ENCODE measurements around the gene CDK5RAP1.
"Not testable (repeated sequence)": the region's sequence is repeated elsewhere in the genome, so short reads cannot be mapped to it uniquely, and the experiment has no call there.

Gene CDK5RAP1

GRCh38 chr20:33419140-33419974 is 18.0 kb upstream of the CDK5RAP1 start:
- no peak for DNase-seq (ENCODE audit: low read depth, low spot score)

GRCh38 chr20:33418033-33418432 is 16.7 kb upstream of the CDK5RAP1 start:
- DNase-seq (ENCODE audit: low read depth, low spot score), result no peak

GRCh38 chr20:33415948-33416347 is 14.6 kb upstream of the CDK5RAP1 start:
- peak; percentile 60 for DNase-seq (ENCODE audit: low read depth, low spot score)

- DNase-seq (ENCODE audit: low read depth, low spot score), result no peak
These were observed 11.1 kb upstream of the CDK5RAP1 start for GRCh38 chr20:33412484-33412838.

- no peak for DNase-seq (ENCODE audit: low read depth, low spot score)
These were observed 10.6 kb upstream of the CDK5RAP1 start for GRCh38 chr20:33411711-33412483.

- DNase-seq (ENCODE audit: low read depth, low spot score), result no peak
These were observed 9.9 kb upstream of the CDK5RAP1 start for GRCh38 chr20:33411242-33411641.

- DNase-seq (ENCODE audit: low read depth, low spot score), result no peak
These were observed 8.9 kb upstream of the CDK5RAP1 start for GRCh38 chr20:33410081-33410742.

- no peak for DNase-seq (ENCODE audit: low read depth, low spot score)
These were observed 7.7 kb upstream of the CDK5RAP1 start for GRCh38 chr20:33408716-33409654.

GRCh38 chr20:33408313-33408712 is 7.0 kb upstream of the CDK5RAP1 start:
- DNase-seq (ENCODE audit: low read depth, low spot score), result no peak

GRCh38 chr20:33407796-33408195 is 6.5 kb upstream of the CDK5RAP1 start:
- DNase-seq (ENCODE audit: low read depth, low spot score), result no peak

- peak; percentile 44 for DNase-seq (ENCODE audit: low read depth, low spot score)
These were observed 5.9 kb upstream of the CDK5RAP1 start for GRCh38 chr20:33407251-33407650.

GRCh38 chr20:33404281-33404680 is 3.0 kb upstream of the CDK5RAP1 start:
- DNase-seq (ENCODE audit: low read depth, low spot score), result no peak

- DNase-seq (ENCODE audit: low read depth, low spot score), result peak; percentile 11
These were observed 626 bp upstream of the CDK5RAP1 start for GRCh38 chr20:33401921-33402369.

GRCh38 chr20:33400812-33401183 is 521 bp downstream of the CDK5RAP1 start:
- DNase-seq (ENCODE audit: low read depth, low spot score), result peak; percentile 20

GRCh38 chr20:33399924-33400323 is 1.4 kb downstream of the CDK5RAP1 start:
- no peak for DNase-seq (ENCODE audit: low read depth, low spot score)

- DNase-seq (ENCODE audit: low read depth, low spot score), result no peak
These were observed 6.6 kb downstream of the CDK5RAP1 start for GRCh38 chr20:33394718-33395117.

GRCh38 chr20:33393609-33394008 is 7.7 kb downstream of the CDK5RAP1 start:
- DNase-seq (ENCODE audit: low read depth, low spot score), result no peak

GRCh38 chr20:33391722-33392415 is 9.4 kb downstream of the CDK5RAP1 start:
- DNase-seq (ENCODE audit: low read depth, low spot score), result peak; percentile 82

GRCh38 chr20:33389326-33389725 is 12.0 kb downstream of the CDK5RAP1 start:
- DNase-seq (ENCODE audit: low read depth, low spot score), result not testable (repeated sequence)

GRCh38 chr20:33388268-33388667 is 13.1 kb downstream of the CDK5RAP1 start:
- DNase-seq (ENCODE audit: low read depth, low spot score), result no peak

- peak; percentile 40 for DNase-seq (ENCODE audit: low read depth, low spot score)
These were observed 14.1 kb downstream of the CDK5RAP1 start for GRCh38 chr20:33387177-33387576.
